Caki2 (cell line): Measurements from ENCODE around the gene FRMD4A. TPM values are rescaled to one million over a fixed set of nuclear protein-coding genes. Genes with fewer than 3 reads are reported as not detected.
"Not testable (repeated sequence)": the region's sequence is repeated elsewhere in the genome, so short reads cannot be mapped to it uniquely, and the experiment has no call there.

ENCODE experiments used
- DNase-seq: peaks from one replicate; pipeline ENCODE4 v3.0.0-alpha.2; 2015; ENCODE audit warnings: low read depth
- in situ Hi-C: cut with HindIII; loops from 2 replicates; pipeline ENCODE4 v1.10.0; 2016; ENCODE audit warnings: low sequenced_read_pairs, low pct_unique_long_range_greater_than_20kb, mixed read lengths
- total RNA-seq: library from RNA; depleted of rRNA; stranded (reverse); fragments of >200 nt; shearing (Covaris generic); gene quantifications from 2 replicates; pipeline ENCODE4 v1.2.3, GENCODE V29; 2014; ENCODE audit warnings: low replicate concordance

The FRMD4A gene
- total RNA-seq, 1 experiment from 2014 or later = 3.8 TPM

GRCh38 chr10:14254368-14254767 is 76.4 kb downstream of the FRMD4A start:
- in situ Hi-C loops = no loop called here
- DNase-seq = no peak

GRCh38 chr10:14253711-14254110 is 77.0 kb downstream of the FRMD4A start:
- no peak for DNase-seq
- in situ Hi-C loops = no loop called here

- DNase-seq = no peak
- in situ Hi-C loops = no loop called here
These were observed 77.6 kb downstream of the FRMD4A start for GRCh38 chr10:14253079-14253478.

GRCh38 chr10:14250496-14251076 is 80.1 kb downstream of the FRMD4A start:
- no peak for DNase-seq
- in situ Hi-C loops = no loop called here

- in situ Hi-C loops = no loop called here
These were observed 83.2 kb downstream of the FRMD4A start for GRCh38 chr10:14247377-14248116.

GRCh38 chr10:14244801-14245211 is 85.9 kb downstream of the FRMD4A start:
- in situ Hi-C loops = no loop called here
- no peak for DNase-seq

More at GRCh38 chr10:14247377-14248116, 83.2 kb downstream of the FRMD4A start:
- no peak for DNase-seq

- no peak for DNase-seq
- in situ Hi-C loops = no loop called here
These were observed 86.6 kb downstream of the FRMD4A start for GRCh38 chr10:14244147-14244546.

- in situ Hi-C loops = no loop called here
- DNase-seq = peak; percentile 23
These were observed 87.5 kb downstream of the FRMD4A start for GRCh38 chr10:14243221-14243620.

- no peak for DNase-seq
- in situ Hi-C loops = no loop called here
These were observed 89.5 kb downstream of the FRMD4A start for GRCh38 chr10:14241196-14241595.

GRCh38 chr10:14240253-14241189 is 90.2 kb downstream of the FRMD4A start:
- no peak for DNase-seq
- in situ Hi-C loops = no loop called here

GRCh38 chr10:14238659-14239058 is 92.1 kb downstream of the FRMD4A start:
- DNase-seq, in situ Hi-C loops: not testable (repeated sequence)

GRCh38 chr10:14236341-14236740 is 94.4 kb downstream of the FRMD4A start:
- no peak for DNase-seq
- in situ Hi-C loops = no loop called here

GRCh38 chr10:14235566-14236195 is 95.0 kb downstream of the FRMD4A start:
- in situ Hi-C loops = no loop called here
- DNase-seq = no peak

- DNase-seq = no peak
- in situ Hi-C loops = no loop called here
These were observed 97.2 kb downstream of the FRMD4A start for GRCh38 chr10:14233566-14233965.

- in situ Hi-C loops, DNase-seq: not testable (repeated sequence)
These were observed 101.9 kb downstream of the FRMD4A start for GRCh38 chr10:14228798-14229197.

GRCh38 chr10:14225379-14225778 is 105.3 kb downstream of the FRMD4A start:
- no peak for DNase-seq
- in situ Hi-C loops = no loop called here

- in situ Hi-C loops = no loop called here
- DNase-seq = peak; percentile 89
These were observed 110.7 kb downstream of the FRMD4A start for GRCh38 chr10:14220026-14220425.

GRCh38 chr10:14219411-14219810 is 111.3 kb downstream of the FRMD4A start:
- in situ Hi-C loops = no loop called here
- peak; percentile 86 for DNase-seq
